Ovary (tissue), 3 donors: Measurements from ENCODE around the gene FUT9.

Source experiments
- CTCF ChIP-seq, 3 donors: fragments of 450-650 bp in 2 of 3; fragments of 200-600 bp in 1 of 3; IDR thresholded peaks; one replicate each; pipeline versions ENCODE4 v1.5.1 to v1.8.0; 2016 to 2022; ENCODE audit warnings: antibody characterized with exemption in 3 of 3, mild to moderate bottlenecking in 1 of 3
- POLR2A ChIP-seq: fragments of 450-650 bp; IDR thresholded peaks from one replicate; pipeline ENCODE4 v1.6.1; 2017; ENCODE audit warnings: antibody characterized with exemption, mild to moderate bottlenecking, moderate library complexity
- donor health status: DM: no; HTN: no; CAD: no.

- TF ChIP-seq CTCF (IDR thresholded peaks at IDR 0.05) (no peak), POLR2A (no peak)
Observed at GRCh38 chr6:96150431-96150830, 134.7 kb downstream of the FUT9 start.
